HG02610 (cell line): Measurements from ENCODE around the gene SUSD5.

Experiments
- ATAC-seq: cut with Tn5 transposase; IDR thresholded peaks from one replicate; pipeline ENCODE4 v1.9.1; 2021; ENCODE audit warnings: mild to moderate bottlenecking, moderate library complexity; ENCODE audit not compliant: unreplicated experiment

Gene SUSD5

DNA sequence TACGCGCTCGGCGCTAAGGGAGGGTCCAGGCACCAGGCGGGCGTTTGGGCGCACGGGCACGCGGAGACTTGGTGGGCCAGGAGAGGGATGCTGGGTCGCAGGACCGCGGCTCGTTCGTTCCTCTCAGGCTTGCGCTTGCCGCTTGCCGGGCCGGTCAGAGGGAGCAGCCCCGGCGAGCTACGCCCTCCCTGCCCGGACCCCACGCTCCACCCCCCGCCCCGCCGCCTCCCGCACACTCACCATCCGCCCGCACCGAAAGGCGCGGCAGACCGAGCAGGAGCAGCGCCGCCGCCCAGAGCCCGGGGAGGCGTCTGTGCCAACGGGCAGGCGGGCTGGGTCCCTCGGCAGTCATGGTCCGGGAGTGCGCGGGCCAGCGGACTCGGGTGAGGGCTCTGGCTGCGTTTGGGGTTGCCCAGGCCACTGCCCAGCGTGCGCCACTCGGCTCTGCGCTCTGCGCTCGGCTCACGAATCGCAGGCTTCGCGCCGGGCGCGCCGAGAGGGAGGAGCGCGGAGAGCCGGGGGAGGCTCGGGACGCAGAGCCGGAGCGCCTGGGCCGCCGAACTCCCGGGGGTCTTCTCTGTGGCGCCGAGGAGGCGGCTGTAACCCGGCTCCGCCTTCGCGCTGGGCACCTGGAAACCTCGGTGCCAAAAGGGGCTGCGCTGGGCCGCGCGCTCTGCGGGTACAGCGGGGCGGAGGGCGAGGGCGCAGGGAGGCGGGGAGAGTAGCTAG, at the start of gene SUSD5:
Gene SUSD5 (minus strand): TSS at position 365 of the 729 bp plus-strand sequence. CDS start 13 bp downstream, at position 352.
- ATAC-seq: no peak

DNA sequence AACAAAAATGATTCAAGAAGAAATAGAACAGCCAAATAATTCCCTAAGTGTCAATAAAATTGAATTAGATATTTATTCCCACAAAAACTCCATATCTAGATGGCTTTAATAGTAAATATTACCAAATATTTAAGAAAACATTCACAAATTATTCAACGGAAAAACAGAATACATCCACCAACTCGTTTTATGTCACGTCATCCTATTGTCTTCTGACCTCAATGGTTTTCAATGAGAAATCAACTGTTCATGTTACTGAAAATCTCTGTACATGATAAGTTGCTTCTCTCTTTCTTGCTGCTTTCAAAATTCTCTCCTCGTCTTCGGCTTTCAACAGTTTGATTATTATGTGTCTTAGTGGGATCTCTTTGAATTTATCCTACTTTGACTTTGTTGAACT, 41.5 kb upstream of the SUSD5 start:
- no peak for ATAC-seq

DNA sequence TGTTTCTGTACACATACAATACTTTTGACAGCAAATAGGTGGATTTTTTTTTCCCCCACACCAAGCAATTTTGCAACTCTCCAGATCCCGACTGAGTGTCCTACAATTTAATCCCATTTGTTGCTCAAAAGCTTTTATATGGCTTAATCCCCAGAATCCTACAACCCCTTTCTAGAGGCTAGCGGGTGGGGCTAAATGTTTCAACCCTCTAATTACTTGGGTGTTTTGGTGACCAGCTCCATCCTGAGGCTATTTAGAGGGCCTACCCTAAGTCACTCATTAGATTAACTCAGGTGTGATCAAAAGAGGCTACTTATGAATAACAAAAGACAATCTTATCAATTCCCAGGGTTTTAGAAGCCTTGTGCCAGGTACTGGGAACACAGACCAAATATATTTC, 37.6 kb upstream of the SUSD5 start:
- no peak for ATAC-seq

DNA sequence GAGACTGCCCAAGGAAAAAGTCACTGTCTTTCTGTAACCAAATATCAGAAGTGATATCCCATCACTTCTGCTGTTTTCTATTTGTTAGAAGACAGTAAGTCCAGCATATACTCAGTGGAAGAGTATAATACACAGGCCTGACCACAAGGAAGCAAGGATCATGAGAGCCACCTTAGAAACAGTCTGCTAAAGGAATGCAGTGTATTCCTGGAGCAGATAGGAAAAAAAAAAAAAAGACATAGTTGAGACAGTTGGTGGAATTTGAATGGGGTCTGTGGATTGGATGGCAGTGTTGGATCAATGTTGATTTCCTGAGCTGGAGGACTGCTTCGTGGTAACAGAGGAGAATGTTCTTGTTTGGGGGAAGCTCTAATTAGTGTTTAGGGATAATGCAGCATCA, 32.1 kb upstream of the SUSD5 start:
- ATAC-seq: no peak

DNA sequence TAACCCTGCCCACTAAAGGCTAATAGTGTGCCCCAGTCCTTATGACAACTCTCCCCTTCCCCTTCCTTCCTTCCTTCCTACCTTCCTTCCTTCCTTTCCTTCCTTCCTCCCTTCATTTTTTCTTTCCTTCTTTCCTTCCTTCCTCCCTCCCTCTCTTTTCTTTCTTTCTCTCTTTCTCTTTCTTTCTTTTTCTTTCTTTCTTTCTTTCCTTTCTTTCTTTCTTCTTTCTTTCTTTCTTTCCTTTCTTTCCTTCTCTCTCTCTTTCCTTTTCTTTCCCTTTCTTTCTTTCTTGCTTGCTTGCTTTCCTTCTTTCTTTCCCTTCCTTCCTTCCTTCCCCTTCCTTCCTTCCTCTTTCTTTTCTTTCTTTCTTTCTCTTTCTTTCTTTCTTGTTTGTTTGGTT, 28.2 kb upstream of the SUSD5 start:
- ATAC-seq: no peak

DNA sequence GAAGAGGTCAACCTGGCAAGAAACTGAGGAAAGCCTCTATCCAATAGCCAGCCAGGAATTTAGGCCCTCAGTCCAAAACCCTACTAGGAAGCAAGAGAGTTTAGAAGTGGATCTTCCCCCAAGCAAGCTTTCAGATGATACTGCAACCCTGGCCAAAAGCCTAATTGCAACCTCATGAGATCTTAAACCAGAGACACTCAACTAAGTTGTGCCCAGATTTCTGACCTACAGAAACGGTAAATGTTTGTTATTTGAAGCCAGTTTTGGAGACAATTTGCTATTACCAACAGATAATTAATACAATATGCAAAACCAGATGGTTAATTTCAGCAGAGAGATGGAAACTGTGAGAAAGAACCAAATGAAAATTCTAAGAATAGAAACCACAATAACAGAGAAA, 21.7 kb upstream of the SUSD5 start:
- no peak for ATAC-seq

DNA sequence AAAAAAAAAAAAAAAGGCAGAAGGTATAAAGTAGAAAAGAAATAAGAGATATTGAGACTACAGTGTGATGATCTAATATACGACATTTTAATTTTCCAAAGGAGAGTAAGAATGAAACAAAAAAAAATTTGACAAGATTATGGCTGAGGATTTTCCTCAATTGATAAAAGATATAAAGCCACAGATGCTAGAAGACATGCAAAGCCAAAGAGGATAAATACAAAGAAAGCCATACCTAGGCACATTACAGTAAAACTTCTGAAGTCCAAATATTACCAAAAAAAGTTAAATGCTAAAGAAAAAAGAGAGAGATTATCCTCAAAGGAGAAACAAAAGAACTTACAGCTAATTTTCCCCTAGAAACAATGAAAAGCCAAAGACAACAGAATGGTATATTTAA, 20.3 kb upstream of the SUSD5 start:
- ATAC-seq: no peak

DNA sequence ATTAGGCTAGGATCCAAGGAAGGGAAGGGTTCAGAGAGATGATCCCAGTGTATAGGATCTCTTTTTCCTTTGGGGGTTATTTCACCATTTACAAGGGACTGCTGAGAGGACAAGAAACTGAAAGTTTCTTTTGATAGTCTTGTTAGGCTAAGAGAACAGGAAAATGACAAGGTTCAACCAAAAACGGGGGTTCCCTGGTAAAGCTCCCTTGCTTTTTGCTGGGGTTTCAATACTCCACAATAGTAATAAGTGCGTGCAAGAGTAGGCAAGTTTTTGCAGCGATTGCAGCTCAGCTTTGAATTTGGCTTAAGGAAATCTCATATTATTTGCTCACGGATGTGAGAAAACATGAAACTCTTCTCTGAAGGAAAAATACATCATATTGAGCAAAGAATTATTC, 18.8 kb upstream of the SUSD5 start:
- no peak for ATAC-seq

DNA sequence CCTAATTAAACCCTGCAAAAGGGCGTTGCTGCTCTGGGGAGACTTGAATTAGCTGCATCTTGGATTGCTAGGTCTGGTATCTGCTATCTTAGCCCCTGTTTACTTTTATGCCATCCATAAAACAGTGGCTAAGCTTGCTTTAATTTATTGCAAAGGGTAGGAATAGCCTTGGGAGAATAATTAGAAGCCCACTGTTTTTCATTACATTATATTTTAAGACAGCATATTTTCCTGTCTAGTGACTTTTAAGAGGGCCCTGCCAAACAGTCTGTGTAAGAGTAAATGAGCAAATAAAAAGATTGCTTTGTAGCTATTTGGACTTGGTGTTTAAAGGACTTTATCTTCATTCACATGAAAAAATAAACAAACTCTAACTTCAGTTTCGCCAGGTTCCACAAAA, 17.4 kb upstream of the SUSD5 start:
- no peak for ATAC-seq

DNA sequence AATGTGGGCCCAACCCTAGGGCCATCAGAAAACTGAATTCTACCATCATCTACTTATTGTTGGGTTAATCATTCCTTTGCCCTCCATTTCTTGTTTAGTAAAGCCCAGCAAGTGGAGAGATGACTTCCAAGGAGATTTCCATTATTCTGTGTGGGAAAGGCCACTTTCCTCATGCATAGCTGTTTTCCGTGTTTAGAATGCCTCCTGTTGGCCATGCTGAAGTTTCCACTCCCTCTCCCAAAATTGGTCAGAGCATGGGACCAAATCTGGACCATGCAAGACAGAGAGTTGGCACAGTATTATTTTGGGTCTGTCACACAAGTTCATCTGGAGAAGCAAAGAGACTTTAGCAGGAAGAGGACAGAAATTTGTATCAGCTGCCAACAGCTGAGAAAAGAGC, 15.3 kb upstream of the SUSD5 start:
- ATAC-seq: no peak

DNA sequence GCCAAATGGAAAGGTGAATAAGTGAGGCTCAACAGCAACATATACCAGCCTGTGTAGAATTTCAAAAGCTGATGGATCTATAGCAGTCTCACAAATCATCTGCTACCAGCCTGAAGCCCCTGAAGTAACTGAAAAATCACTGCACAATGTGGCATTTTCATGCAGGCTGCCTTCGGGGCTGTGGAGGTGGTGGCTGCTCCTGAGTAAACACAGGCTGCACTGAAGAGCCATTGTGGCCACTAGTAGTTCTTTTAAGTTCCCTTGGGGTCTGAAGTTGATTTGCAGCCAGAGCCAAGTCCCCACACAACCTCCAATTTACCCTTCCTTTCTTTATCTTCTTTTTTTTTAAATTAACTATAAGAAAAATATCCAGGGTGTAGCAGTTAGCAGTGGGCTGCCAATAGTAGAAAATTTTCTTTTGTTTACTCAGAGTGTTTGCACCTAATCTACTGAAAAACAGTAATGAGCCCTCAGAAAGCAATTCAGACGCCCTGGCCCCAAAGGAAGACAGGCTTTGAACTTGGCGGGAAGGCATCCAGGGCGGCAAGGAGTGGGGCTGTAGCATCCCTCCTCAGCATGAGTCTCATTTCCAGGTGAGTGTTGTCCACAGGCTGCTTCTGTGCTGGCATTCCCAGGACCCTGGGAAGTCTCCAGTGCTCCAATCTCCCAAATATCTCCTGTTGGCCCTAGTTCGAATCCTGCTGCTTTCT, 13.3 kb upstream of the SUSD5 start:
- no peak for ATAC-seq

DNA sequence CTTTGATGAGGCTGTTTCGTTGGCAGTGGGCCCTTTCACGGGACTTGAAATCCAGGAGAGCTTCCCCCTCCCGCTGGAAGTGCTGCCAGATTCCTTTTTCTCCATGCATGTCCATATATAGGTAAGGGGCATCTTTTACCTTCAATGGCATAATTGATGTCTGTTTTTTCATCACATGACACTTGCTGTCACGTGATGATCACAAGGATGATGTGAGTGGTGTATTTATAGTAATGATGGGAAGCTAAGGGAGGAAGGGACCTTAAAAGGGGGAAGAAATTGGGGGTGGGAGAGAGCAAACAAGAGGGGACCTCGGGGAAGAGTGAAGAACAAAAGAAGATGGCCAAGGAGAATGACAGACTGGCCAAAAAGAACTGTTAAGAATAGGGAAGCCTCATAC, 11.3 kb upstream of the SUSD5 start:
- no peak for ATAC-seq

DNA sequence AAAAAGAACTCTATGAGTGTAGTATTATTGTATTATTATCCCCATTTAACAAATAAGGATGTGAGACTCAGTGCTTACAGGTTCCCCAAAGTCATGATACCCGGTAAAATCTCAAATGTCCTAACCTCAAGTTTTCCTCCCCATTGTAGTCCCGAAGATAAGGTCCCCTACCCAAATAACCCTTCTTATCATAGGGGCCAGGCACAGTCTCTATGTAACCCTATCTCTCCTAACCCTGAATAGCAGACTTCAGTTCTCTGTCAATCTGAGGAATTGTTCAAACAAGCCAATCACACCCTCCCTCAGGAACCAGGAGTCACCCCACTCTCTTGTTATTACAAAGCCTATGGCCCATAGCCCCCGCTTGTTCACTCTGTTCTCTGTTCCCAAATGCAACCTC, 10.5 kb upstream of the SUSD5 start:
- ATAC-seq: no peak

DNA sequence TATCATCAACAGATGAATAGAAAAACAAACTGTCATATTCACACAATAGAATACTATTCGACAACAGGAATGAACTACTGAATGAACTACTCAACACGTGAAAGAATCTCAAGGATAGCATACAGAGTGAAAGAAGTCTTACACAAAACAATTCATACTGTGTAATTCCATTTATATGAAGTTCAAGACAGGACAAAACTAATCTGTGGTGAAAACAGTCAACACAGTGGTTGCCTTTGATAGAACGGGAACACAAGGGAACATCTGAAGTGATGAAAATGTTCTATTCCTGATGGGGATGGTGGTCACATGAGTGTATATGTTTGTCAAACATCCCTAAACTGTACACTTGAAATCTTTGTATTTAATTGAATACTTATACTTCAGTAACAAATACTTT, 2.6 kb upstream of the SUSD5 start:
- ATAC-seq: no peak

DNA sequence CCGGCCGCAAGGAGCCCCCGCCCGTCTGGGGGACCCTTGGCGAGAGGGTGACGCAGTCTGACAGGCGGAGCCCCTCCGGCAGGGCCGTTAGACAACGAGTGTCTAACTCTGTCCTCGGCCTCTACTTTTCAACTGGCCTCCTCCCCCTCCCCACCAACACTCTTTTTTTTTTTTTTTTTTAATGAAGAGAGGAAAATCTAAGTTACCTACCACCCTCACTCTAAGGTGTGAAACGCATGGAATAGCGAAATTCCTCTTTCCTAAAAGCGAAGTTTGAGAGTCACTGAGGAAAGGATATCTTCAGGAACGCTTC, 521 bp upstream of the SUSD5 start:
- ATAC-seq: no peak

DNA sequence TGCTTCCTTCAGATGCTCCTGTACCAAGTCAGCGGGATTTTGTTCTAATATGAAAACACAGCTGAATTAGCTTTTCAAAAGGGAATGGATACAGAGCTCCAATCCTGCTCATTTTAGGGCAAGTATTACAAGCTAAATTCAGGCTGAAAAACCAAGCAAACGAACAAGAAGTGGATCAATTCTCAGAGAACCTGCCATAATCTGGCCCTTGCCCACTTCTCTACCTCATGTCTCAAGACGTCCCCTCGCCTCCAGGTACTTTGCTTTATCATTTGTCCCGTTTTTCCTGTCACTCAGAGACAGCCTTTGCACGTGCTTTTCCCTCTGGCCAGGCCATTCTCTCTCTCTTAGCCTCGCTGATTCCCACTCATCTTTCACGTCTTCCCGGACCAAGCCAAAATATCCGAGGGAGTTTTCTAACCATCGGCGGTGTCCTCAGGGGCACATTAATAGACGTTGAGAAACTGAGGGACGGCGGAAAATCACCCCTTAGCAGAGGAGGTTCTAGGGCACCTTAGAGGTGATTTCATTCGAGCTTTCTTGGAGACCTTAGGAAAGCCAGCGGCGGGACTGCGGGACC, 654 bp downstream of the SUSD5 start:
- ATAC-seq: no peak

DNA sequence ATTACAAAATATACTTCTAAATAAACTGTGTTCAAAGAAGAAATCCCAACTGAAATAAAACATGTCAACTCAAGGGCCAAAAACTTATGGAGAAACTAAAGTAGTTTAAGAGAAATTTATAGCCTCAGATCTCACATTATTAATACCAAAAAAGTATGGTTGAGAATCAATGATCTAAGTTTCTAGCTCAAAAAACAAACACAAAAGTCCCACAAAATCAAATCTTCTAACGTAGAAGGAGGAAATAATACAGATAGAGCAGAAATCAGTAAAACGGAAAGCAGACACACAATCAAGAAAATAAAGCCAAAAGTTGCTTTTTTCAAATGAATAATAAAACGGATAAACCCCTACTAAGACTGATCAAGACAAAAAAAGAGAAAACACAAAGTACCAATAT, 2.9 kb downstream of the SUSD5 start:
- no peak for ATAC-seq

DNA sequence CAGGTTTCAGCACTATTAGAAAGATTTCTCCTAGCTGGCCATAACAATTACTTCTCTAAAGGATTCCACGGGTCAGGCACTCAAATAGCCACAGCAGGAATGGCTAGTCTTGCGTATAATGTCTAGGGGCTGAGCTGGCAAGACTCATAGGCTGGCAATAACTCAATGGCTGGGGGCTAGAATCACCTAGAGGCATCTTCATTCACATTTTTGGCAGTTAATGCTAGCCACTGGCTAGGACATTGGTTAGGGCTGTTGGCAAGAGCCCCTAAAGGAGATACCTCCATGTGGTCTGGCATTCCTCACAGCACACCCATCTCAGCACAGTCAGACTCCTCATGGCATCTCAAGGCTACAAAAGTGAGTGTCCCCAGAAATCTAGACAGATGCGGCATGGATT, 6.2 kb downstream of the SUSD5 start:
- ATAC-seq: no peak

DNA sequence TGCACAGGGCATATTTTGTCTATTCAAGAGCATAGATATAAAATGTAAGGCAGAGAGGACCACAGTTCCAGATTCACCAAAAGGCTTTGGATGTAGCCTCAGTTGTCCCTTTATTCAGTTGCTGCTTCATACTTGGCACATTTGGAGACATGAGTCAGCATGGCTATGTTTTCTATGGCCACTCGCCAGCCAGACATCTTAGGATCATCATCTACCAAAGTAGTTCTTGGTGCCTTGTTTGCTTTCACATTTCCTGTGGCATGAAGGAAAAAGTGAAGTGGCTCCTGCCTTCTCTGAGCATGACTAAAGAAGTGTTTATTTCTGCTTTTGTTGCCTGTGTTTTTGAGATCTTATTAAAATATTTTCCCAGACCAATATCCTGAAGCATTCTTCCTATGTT, 7.2 kb downstream of the SUSD5 start:
- ATAC-seq: no peak

DNA sequence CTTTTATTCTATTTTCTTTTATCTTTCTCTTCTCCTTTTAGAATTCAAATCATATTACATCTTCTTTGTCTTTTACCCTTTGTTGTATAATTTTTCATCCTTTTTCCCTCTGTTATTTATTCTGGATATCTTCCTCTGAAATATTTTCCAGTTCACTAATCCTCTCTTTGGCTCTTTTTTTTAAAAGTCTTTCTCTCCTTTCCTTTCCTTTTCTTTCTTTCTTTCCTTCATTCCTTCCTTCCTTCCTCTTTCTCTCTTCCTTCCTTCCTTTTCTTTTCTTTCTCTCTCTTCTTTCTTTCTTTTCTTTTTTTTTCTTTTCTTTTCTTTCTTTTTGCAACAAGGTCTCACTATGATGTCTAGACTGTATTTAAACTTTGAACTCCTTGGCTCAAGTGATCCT, 9.3 kb downstream of the SUSD5 start:
- ATAC-seq: no peak

DNA sequence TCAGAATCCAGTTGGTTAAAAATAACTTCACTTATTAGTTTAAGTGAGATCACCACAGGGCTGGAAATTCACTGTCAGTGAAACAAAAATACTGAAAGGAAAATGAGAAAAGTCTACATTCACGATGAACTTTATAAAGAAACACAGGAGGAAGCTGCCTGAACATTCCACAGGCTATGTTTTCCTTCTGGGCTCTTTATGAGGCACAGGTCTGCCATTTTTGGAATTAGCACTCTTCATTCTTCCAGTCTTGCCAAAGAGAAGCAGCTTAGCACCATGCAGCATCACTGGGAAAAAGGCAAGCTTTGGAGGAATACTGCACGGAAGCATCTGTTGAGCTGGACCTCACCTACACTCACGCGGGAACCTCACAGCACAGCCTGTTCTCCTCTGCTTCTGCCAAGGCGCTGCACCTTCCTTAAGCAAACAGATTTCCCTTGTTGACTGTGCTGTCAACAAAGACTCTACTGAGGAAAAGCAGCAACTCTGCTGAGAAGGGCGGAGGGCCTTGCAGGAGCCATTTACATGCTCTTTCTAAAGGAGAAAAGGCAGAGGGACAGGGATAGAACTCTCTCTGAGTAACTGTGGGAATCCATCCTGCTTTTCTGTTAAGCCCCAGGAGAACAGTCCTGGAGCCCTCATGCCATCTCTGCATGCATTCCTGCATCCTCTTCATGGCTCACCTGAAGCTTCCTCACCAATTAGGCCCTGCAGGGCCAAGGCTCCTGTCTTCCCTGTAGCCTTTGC, 15.7 kb downstream of the SUSD5 start:
- ATAC-seq: no peak

DNA sequence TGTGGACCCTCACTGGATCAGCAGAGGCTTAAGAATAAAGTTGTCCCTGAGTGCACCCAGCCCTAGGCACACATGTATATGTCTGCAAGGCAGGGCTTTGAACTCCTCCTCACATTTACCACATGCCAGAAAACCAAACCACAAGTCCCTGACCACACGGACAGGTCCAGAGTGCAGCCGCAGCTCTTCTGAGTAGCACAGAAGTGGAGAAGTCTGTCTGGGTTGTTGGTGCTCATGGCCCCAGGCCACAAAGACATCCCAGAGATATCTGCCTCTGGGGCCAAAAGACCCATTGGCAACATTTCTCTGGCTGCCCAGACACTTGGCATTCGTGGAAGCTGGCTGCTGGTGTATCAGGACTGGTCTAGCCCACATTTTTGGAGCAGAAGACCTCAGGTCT, 17.4 kb downstream of the SUSD5 start:
- no peak for ATAC-seq
